Fibroblast of pulmonary artery (primary cell): ENCODE data around the gene AK2.
A peak's percentile ranks its signal among the peaks of the same experiment; 100 is the strongest.
"Not testable (repeated sequence)": the region's sequence is repeated elsewhere in the genome, so short reads cannot be mapped to it uniquely, and the experiment has no call there.

ENCODE experiments used
- DNase-seq: peaks from one replicate; pipeline ENCODE4 v3.0.0-alpha.2; 2010; ENCODE audit warnings: low read depth
- H3K4me3 ChIP-seq: replicated peaks from 2 replicates; pipeline ENCODE4 v1.5.1; 2011; ENCODE audit warnings: low read depth, mild to moderate bottlenecking, control low read depth, low read length, moderate library complexity
- CTCF ChIP-seq: IDR thresholded peaks from 2 replicates; pipeline ENCODE4 v1.5.1; 2011; ENCODE audit warnings: mild to moderate bottlenecking, control low read depth, low read length, inconsistent platforms; ENCODE audit errors: missing control alignments

AK2 gene

GRCh38 chr1:32997381-32997891 is 39.2 kb downstream of the AK2 start:
- H3K4me3 ChIP-seq, result no peak overlapping the region
- TF ChIP-seq CTCF, result no peak
- peak; percentile 84 for DNase-seq

- H3K4me3 ChIP-seq, DNase-seq: not testable (repeated sequence)
These were observed 43.4 kb downstream of the AK2 start for GRCh38 chr1:32993324-32993636.

GRCh38 chr1:32992489-32993323 is 44.0 kb downstream of the AK2 start:
- no peak overlapping the region for H3K4me3 ChIP-seq
- DNase-seq, result peak; percentile 96
- TF ChIP-seq CTCF, result no peak

- TF ChIP-seq CTCF, result no peak
- H3K4me3 ChIP-seq, result no peak overlapping the region
- no peak for DNase-seq
These were observed 44.7 kb downstream of the AK2 start for GRCh38 chr1:32991819-32992488.

GRCh38 chr1:32991386-32991785 is 45.3 kb downstream of the AK2 start:
- DNase-seq, result no peak
- no peak for TF ChIP-seq CTCF
- H3K4me3 ChIP-seq, result no peak overlapping the region

- H3K4me3 ChIP-seq, result no peak overlapping the region
- no peak for TF ChIP-seq CTCF
These were observed 45.8 kb downstream of the AK2 start for GRCh38 chr1:32990887-32991286.

GRCh38 chr1:32989160-32990050 is 47.3 kb downstream of the AK2 start:
- peak overlapping the region; percentile 3 for H3K4me3 ChIP-seq
- DNase-seq, result peak; percentile 99
- TF ChIP-seq CTCF, result no peak

More at GRCh38 chr1:32990887-32991286, 45.8 kb downstream of the AK2 start:
- DNase-seq, result no peak
